ENCODE measurements around the gene AOAH.
"Not testable (repeated sequence)": the region's sequence is repeated elsewhere in the genome, so short reads cannot be mapped to it uniquely, and the experiment has no call there.

Gene AOAH

DNA sequence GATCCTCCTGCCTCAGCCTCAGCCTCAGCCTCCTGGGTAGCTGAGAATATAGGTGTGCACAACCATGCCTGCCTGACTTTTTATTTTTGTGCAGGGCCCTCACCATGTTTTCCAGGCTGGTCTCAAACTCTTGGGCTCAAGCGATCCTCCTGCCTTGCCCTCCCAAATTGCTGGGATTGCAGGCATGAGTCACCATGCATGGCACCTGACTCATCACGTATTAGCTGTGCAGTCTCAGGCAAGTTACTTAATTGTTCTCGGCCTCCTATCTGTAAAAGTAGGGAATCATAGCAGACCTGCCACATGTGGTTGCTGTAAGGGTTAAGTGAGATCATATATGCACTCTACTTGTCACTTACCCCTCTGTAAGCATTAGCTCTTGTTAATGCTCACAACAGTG, 217.5 kb downstream of the AOAH start:
- DNase-seq (ENCODE audit: low read depth), result no peak

GRCh38 chr7:36506130-36506798, 218.0 kb downstream of the AOAH start:
- DNase-seq (ENCODE audit: low read depth), result no peak

- DNase-seq (ENCODE audit: low read depth), result not testable (repeated sequence)
Observed at GRCh38 chr7:36504617-36505016, 219.7 kb downstream of the AOAH start.

DNA sequence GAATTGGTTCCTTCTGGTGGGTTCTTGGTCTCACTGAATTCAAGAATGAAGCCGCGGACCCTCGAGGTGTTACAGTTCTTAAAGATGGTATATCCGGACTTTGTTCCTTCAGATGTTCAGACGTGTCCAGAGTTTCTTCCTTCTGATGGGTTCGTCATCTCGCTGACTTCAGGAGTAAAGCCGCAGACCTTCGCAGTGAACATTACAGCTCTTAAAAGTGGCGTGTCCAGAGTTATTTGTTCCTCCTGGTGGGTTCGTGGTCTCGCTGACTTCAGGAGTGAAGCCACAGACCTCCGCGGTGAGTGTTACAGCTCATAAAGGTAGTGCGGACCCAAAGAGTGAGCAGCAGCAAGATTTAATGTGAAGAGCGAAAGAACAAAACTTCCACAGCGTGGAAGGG, 220.1 kb downstream of the AOAH start:
- not testable (repeated sequence) for DNase-seq (ENCODE audit: low read depth)

GRCh38 chr7:36497775-36498174, 226.5 kb downstream of the AOAH start:
- no peak for DNase-seq (ENCODE audit: low read depth)

GRCh38 chr7:36497176-36497575, 227.1 kb downstream of the AOAH start:
- not testable (repeated sequence) for DNase-seq (ENCODE audit: low read depth)

GRCh38 chr7:36496576-36496975, 227.7 kb downstream of the AOAH start:
- no peak for DNase-seq (ENCODE audit: low read depth)

- no peak for DNase-seq (ENCODE audit: low read depth)
Observed at GRCh38 chr7:36491317-36491716, 233.0 kb downstream of the AOAH start.

GRCh38 chr7:36490419-36490830, 233.9 kb downstream of the AOAH start:
- no peak for DNase-seq (ENCODE audit: low read depth)

GRCh38 chr7:36488672-36489071, 235.6 kb downstream of the AOAH start:
- DNase-seq (ENCODE audit: low read depth), result not testable (repeated sequence)

GRCh38 chr7:36487756-36488336, 236.4 kb downstream of the AOAH start:
- no peak for DNase-seq (ENCODE audit: low read depth)

DNA sequence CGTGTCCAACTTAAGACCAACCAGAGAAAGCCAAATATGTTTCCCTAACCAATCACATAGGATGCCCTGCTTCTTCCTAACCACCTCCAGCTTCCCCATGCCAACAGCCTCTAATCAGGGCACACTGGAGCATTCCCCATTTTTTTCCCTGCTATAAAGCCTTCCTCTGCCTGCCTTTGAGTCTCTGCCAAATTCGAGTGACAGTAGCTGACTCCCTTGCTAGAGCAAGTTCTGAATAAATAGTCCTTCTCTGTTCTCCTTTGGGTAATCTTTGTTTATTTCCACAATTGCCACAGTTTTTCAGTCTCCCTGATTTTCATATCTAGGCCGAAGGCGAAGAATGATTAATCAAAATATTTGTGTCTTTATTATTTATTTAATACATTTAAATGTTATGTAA, 238.0 kb downstream of the AOAH start:
- no peak for DNase-seq (ENCODE audit: low read depth)

DNA sequence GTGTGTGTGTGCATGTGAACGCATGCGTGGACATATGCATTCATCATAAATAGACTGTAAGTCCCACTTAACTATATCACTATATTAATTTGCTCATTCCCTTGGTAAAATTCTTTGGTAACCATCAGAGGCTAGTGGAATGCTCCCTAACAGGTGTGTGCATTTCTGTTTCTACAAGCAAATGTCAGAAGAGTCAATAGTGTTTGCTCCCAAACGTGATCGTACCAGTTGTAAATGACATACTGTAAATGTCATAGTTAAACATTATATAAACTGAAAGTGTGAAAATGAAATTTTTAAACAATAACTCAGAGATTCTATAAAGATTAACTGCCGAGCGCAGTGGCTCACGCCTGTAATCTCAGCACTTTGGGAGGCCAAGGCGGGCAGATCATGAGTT, 240.0 kb downstream of the AOAH start:
- DNase-seq (ENCODE audit: low read depth), result no peak

DNA sequence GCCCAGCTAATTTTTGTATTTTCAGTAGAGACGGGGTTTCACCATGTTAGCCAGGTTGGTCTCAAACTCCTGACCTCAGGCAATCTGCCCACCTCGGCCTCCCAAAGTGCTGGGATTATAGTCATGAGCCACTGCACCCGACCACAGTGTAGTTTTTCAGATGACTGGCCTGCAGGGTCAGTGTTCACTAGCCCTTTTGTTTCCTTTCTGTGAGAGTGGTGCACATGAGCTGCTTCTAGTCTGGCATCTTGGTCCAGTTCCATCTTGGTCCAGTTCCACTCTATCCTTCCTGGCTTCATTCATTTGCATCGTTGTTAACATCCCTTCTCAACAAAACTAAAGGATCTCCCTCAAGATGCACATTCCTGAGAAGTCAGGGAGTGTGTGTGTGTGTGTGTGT, 240.4 kb downstream of the AOAH start:
- not testable (repeated sequence) for DNase-seq (ENCODE audit: low read depth)

DNA sequence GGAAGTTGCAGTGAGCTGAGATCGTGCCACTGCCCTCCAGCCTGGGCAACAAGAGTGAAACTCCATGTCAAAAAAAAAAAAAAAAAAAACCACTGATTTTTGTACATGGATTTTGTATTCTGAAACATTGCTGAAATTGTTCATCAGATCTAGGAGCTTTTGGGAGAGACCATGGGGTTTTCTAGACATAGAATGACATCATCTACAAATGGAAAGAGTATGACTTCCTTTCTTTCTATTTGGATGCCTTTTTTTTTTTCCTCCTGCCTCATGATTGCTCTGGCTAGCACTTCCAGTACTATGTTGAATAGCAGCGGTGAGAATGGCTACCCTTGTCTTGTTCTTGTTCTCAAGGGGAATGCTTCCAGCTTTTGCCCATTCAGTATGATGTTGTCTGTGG, 245.5 kb downstream of the AOAH start:
- DNase-seq (ENCODE audit: low read depth), result no peak

DNA sequence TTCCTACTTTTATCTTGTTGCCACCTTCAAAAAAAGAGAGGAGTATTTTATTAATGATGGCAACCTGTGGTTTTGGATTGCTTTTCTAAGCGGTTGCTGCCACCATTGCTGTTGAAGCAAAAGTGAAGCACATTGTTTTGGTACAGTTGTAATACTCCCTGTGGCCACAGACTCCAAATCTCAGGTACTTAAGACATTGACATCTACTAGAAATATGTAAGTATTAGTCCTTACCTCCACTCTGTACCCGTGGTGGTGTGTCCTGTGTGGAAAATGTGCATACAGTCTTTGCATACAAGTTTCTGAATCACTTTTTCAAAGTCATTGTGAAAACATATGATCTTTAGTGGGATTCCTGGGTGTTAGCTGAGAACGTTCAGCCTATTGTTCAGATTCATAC, 248.9 kb downstream of the AOAH start:
- no peak for DNase-seq (ENCODE audit: low read depth)

DNA sequence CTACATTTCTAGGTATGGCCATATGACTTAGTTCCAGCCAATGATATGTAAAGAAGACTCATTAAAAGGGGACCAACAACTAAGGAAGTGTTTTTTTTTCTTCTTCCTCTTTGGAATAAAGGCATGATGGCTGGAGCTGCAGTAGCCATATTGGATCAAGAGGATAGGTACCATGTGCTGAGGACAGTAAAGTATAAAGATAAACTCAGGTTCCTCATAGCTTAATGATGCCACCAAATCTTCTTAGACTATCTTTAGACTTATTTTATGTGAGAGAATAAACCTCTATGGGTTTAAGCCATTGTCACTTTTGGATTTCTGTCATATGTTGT, 249.3 kb downstream of the AOAH start:
- no peak for DNase-seq (ENCODE audit: low read depth)

DNA sequence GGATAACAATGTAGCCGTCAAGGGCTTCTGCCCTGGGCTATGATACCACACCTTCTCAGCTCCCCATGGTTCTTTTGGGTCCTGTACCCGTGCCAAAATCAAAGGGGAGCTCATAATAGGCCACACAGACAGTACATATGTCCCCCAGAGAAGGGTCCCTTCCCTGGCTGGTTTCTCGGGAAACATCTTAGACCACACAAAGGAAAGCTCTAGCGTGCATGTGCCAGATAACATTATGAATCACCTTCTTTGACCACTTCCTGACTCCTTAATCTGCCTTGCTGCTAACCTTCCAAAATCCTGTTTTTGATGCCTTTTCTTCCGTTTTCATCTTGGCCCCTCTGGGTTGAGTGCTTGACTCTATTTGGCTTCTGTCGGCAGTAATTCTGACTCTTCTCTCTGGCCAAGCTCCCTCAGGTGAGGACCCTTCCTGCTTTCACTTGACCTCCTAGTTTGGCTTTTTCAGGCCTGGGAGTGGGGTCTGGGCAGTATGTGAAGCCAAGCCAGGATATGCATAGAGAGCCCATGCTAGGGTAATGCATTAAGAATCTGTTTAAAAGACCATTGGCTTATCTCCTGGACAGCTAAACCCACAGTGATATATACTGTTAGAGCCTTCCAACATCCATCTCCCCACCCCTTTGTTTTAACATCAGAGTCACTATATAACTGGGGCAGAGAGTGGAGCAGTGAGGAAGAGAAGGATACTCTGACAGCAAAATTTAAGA, 249.8 kb downstream of the AOAH start:
- no peak for DNase-seq (ENCODE audit: low read depth)

DNA sequence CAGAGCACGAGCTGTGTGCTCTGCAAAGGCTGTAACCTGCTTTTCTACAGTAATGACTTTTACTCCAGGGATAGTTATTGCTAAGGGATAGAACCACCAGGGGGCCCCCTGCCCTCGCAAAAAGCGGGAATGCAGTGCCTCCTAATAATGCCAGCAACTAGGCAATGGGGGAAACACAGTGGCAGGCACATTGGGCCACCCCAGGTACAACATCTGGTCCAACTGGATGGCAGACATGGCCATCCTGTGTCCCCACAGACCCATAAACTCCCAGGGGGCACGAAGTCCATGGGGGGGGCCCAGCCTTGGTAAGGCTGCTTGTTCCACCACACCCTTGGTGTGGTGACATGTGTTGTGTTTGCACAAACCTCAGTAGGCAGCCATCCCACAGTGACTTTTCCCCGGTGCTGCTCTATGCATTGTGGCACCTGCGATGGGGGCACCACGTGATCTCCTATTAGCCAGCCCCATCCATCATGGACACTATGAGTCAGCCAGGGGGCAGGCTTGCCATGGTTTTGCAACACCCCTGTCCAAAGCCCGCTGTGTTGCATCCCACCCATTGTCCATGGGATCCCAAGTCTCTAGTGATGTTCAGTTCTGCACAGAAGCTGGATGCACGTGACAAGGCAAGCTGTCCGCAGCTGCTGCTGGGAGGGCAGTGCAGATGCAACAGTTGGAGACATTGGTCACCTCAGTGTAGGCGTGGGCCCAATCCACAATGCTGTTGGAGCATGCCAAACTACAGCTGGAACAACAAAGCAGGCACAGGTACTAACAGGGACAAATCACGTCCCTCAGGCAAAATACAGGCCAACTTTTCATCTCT, 250.6 kb downstream of the AOAH start:
- DNase-seq (ENCODE audit: low read depth), result no peak

GRCh38 chr7:36472141-36472729, 252.1 kb downstream of the AOAH start:
- DNase-seq (ENCODE audit: low read depth), result no peak

GRCh38 chr7:36469236-36469635, 255.1 kb downstream of the AOAH start:
- no peak for DNase-seq (ENCODE audit: low read depth)

GRCh38 chr7:36468370-36469101, 255.8 kb downstream of the AOAH start:
- no peak for DNase-seq (ENCODE audit: low read depth)
